HG03571 (cell line): ENCODE measurements around the gene MANBA.
"Not testable (repeated sequence)": the region's sequence is repeated elsewhere in the genome, so short reads cannot be mapped to it uniquely, and the experiment has no call there.

Experiments
- ATAC-seq: cut with Tn5 transposase; IDR thresholded peaks from one replicate; pipeline ENCODE4 v1.9.1; 2021; ENCODE audit not compliant: unreplicated experiment

The MANBA gene

GRCh38 chr4:102725229-102725628 is 35.5 kb downstream of the MANBA start:
- no peak for ATAC-seq

- ATAC-seq = no peak
Measured at GRCh38 chr4:102723511-102723910, 37.3 kb downstream of the MANBA start.

GRCh38 chr4:102722740-102723139 is 38.0 kb downstream of the MANBA start:
- no peak for ATAC-seq

- not testable (repeated sequence) for ATAC-seq
Measured at GRCh38 chr4:102718833-102719575, 41.8 kb downstream of the MANBA start.

- ATAC-seq = no peak
Measured at GRCh38 chr4:102717448-102718092, 43.2 kb downstream of the MANBA start.

- ATAC-seq = no peak
Measured at GRCh38 chr4:102715057-102715456, 45.7 kb downstream of the MANBA start.

GRCh38 chr4:102713774-102714173 is 47.0 kb downstream of the MANBA start:
- not testable (repeated sequence) for ATAC-seq

GRCh38 chr4:102713096-102713495 is 47.7 kb downstream of the MANBA start:
- ATAC-seq = no peak

- no peak for ATAC-seq
Measured at GRCh38 chr4:102710986-102711385, 49.8 kb downstream of the MANBA start.

GRCh38 chr4:102709060-102709459 is 51.7 kb downstream of the MANBA start:
- ATAC-seq = not testable (repeated sequence)

- no peak for ATAC-seq
Measured at GRCh38 chr4:102707150-102707549, 53.6 kb downstream of the MANBA start.

GRCh38 chr4:102705391-102705935 is 55.3 kb downstream of the MANBA start:
- no peak for ATAC-seq

- no peak for ATAC-seq
Measured at GRCh38 chr4:102696758-102697157, 64.0 kb downstream of the MANBA start.

- ATAC-seq = no peak
Measured at GRCh38 chr4:102694791-102695190, 66.0 kb downstream of the MANBA start.

- no peak for ATAC-seq
Measured at GRCh38 chr4:102693861-102694260, 66.9 kb downstream of the MANBA start.

- no peak for ATAC-seq
Measured at GRCh38 chr4:102693262-102693850, 67.4 kb downstream of the MANBA start.

GRCh38 chr4:102692474-102692873 is 68.3 kb downstream of the MANBA start:
- no peak for ATAC-seq

GRCh38 chr4:102687982-102688433 is 72.8 kb downstream of the MANBA start:
- peak; percentile 28 for ATAC-seq

GRCh38 chr4:102687373-102687981 is 73.3 kb downstream of the MANBA start:
- peak; percentile 87 for ATAC-seq

- ATAC-seq = no peak
Measured at GRCh38 chr4:102685768-102686167, 75.0 kb downstream of the MANBA start.

GRCh38 chr4:102684610-102685052 is 76.1 kb downstream of the MANBA start:
- no peak for ATAC-seq
